Mesendoderm (in vitro differentiated cells): ENCODE results near the gene TDRD12.
"Not testable (repeated sequence)": the region's sequence is repeated elsewhere in the genome, so short reads cannot be mapped to it uniquely, and the experiment has no call there.

ENCODE experiments used
- DNase-seq: peaks from one replicate; pipeline ENCODE4 v3.0.0; 2013
- H2AK5ac ChIP-seq: 2 replicates; pipeline ENCODE4 v1.6.1; 2013; ENCODE audit warnings: low read length, inconsistent platforms
- H2BK120ac ChIP-seq: 2 replicates; pipeline ENCODE4 v1.6.1; 2013; ENCODE audit warnings: low read depth, mild to moderate bottlenecking, low read length, moderate library complexity, mixed read lengths
- H2BK15ac ChIP-seq: replicated peaks from 2 replicates; pipeline ENCODE4 v1.6.1; 2013; ENCODE audit warnings: low read depth, mild to moderate bottlenecking, moderate library complexity
- H2BK5ac ChIP-seq: 2 replicates; pipeline ENCODE4 v1.6.1; 2013; ENCODE audit warnings: low read length, inconsistent platforms
- H3K18ac ChIP-seq: 2 replicates; pipeline ENCODE4 v1.6.1; 2013; ENCODE audit warnings: mild to moderate bottlenecking, low read length, mixed read lengths
- H3K23ac ChIP-seq: one replicate; pipeline ENCODE4 v1.6.1; 2013; ENCODE audit warnings: low read length
- H3K27ac ChIP-seq: 2 replicates; pipeline ENCODE4 v1.5.1; 2013; ENCODE audit warnings: low read depth, mild to moderate bottlenecking, inconsistent platforms, low read length, moderate library complexity
- H3K27me3 ChIP-seq: 2 replicates; pipeline ENCODE4 v1.6.1; 2013; ENCODE audit warnings: low read length, control low read depth, mild to moderate bottlenecking, inconsistent platforms; ENCODE audit not compliant: insufficient read depth, poor library complexity
- H3K36me3 ChIP-seq: 2 replicates; pipeline ENCODE4 v1.6.1; 2013; ENCODE audit warnings: low read length, inconsistent platforms; ENCODE audit not compliant: control insufficient read depth, insufficient read depth
- H3K4ac ChIP-seq: one replicate; pipeline ENCODE4 v1.6.1; 2013; ENCODE audit warnings: low read depth, mild to moderate bottlenecking, low read length, moderate library complexity
- H3K4me1 ChIP-seq: 2 replicates; pipeline ENCODE4 v1.6.1; 2013; ENCODE audit warnings: low read depth, low read length, inconsistent platforms; ENCODE audit not compliant: control insufficient read depth
- H3K4me2 ChIP-seq: 2 replicates; pipeline ENCODE4 v1.6.1; 2013; ENCODE audit warnings: low read length
- H3K4me3 ChIP-seq: 2 replicates; pipeline ENCODE4 v1.5.1; 2013; ENCODE audit warnings: mild to moderate bottlenecking, low read length
- H3K56ac ChIP-seq: one replicate; pipeline ENCODE4 v1.6.1; 2013; ENCODE audit warnings: low read length
- H3K79me1 ChIP-seq: 2 replicates; pipeline ENCODE4 v1.6.1; 2013; ENCODE audit warnings: low read length, inconsistent platforms
- H3K79me2 ChIP-seq: 2 replicates; pipeline ENCODE4 v1.6.1; 2013; ENCODE audit warnings: mild to moderate bottlenecking, low read length; ENCODE audit not compliant: control insufficient read depth, insufficient read depth
- H3K9ac ChIP-seq: 2 replicates; pipeline ENCODE4 v1.6.1; 2013; ENCODE audit warnings: low read length, inconsistent platforms
- H4K5ac ChIP-seq: one replicate; pipeline ENCODE4 v1.6.1; 2013; ENCODE audit warnings: low read length
- H4K8ac ChIP-seq: one replicate; pipeline ENCODE4 v1.6.1; 2013; ENCODE audit warnings: low read depth, mild to moderate bottlenecking, control low read depth, low read length, moderate library complexity
- WGBS: extraction: QIAGEN DNeasy Blood & Tissue Kit; methylation state at CpG from one replicate; pipeline ENCODE4 v1.1.7; 2013; ENCODE audit warnings: low lambda C conversion rate, missing lambda C conversion rate; ENCODE audit not compliant: insufficient coverage; ENCODE audit errors: extremely low coverage; 5-methylcytosine and 5-hydroxymethylcytosine counted together

Gene TDRD12

DNA sequence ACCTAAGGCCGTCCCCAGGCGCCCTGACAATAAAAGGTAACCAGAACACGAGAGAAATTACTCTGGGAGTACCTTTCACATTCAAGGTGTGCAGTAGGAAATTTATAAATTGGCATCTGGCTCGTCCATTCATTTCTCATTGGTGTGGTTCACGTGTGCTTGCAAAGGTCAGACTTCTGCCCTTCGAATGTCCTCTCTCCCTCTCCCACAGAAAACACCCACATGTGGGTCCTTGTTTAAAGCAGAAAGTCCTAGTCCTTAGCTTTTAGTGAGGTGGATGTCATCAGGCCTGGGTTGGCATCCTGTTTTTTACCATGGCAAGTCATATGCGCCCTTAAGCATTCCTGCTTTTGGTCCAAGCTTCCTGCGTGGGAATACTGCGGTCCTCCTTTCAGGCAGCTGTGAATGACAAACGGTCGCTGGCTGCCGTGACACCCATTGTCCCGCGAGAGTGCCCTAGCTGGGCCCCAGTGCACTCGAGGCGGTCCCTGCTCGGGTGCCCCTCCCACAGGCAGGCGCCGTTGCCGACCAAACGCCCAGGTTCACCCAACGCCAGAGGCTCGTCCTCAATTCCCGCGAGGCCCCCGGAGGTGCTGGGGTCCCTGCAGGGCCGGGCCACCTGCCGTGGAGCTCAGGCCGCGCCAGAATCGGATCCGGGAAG lies 28.1 kb upstream of the TDRD12 start, which contains the start of gene NUDT19:
NUDT19 (plus strand) TSS at position 531 of the 661 bp plus-strand sequence. CDS start 140 bp downstream, outside the sequence.
- H4K8ac ChIP-seq, result no peak within 1 kb of the TSS
- H2AK5ac ChIP-seq, result no peak within 1 kb of the TSS
- H3K79me1 ChIP-seq, result no peaks in the 10 kb centered on the region
- H3K23ac ChIP-seq, result peak within 1 kb of the TSS; percentile 24
- no peak within 1 kb of the TSS for H3K27ac ChIP-seq
- H3K9ac ChIP-seq, result peak within 1 kb of the TSS; percentile 83
- no peaks in the 10 kb centered on the region for H3K79me2 ChIP-seq
- H3K56ac ChIP-seq, result peak within 1 kb of the TSS; percentile 84
- peak within 1 kb of the TSS; percentile 75 for H3K4me2 ChIP-seq
- peak within 1 kb of the TSS; percentile 47 for H3K18ac ChIP-seq
- H4K5ac ChIP-seq, result no peak within 1 kb of the TSS
- no peaks in the 10 kb centered on the region for H3K27me3 ChIP-seq
- H2BK15ac ChIP-seq, result no peak within 1 kb of the TSS
- peak within 1 kb of the TSS; percentile 33 for H3K4me3 ChIP-seq
- no peaks in the 10 kb centered on the region for H3K36me3 ChIP-seq
- DNase-seq, result no peak
- peak within 1 kb of the TSS; percentile 44 for H3K4ac ChIP-seq
- no peak within 1 kb of the TSS for H2BK5ac ChIP-seq
- no peak within 1 kb of the TSS for H2BK120ac ChIP-seq
- no CpG with 5 or more reads among the region's 32 CpGs for WGBS
- peaks cover 2% of the 10 kb centered on the region for H3K4me1 ChIP-seq

DNA sequence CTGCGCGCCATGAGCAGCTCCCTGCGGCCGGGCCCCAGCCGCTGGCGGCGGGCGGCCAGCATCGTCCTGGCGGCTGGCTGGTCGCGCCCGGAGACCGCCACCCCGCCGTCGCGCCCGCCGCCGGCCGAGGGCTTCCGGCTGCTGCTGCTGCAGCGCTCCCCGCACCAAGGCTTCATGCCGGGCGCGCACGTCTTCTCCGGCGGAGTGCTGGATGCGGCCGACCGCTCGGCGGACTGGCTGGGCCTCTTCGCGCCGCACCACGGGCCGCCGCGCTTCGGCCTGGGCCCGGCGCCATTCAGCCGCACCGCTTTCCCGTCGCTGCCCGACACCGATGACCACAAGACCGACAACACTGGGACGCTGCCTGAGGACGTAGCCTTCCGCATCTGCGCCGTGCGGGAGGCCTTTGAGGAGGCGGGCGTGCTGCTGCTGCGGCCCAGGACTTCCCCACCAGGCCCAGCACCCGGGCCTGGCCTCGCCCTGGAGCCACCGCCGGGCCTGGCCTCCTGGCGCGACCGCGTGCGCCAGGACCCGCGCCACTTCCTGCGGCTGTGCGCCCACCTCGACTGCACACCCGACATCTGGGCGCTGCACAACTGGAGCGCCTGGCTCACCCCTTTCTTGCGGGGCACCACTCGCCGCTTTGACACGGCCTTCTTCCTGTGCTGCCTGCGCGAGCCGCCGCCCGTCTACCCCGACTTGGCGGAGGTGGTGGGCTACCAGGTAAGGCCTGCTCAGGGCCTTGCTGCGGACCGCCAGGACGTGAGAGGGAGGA lies 27.4 kb upstream of the TDRD12 start:
- no peak overlapping the region for H4K8ac ChIP-seq
- H3K23ac ChIP-seq, result peak overlapping the region; percentile 24
- no peaks in the 10 kb centered on the region for H3K27me3 ChIP-seq
- no peak overlapping the region for H3K27ac ChIP-seq
- peaks cover 2% of the 10 kb centered on the region for H3K4me1 ChIP-seq
- H3K18ac ChIP-seq, result peak overlapping the region; percentile 47
- H3K36me3 ChIP-seq, result no peaks in the 10 kb centered on the region
- no peak overlapping the region for H2AK5ac ChIP-seq
- H3K79me2 ChIP-seq, result no peaks in the 10 kb centered on the region
- no peak overlapping the region for H2BK5ac ChIP-seq
- no CpG with 5 or more reads among the region's 93 CpGs for WGBS
- no peak overlapping the region for H2BK15ac ChIP-seq
- H2BK120ac ChIP-seq, result no peak overlapping the region
- peak overlapping the region; percentile 33 for H3K4me3 ChIP-seq
- H3K9ac ChIP-seq, result peak overlapping the region; percentile 83
- peak; percentile 70 for DNase-seq
- peak overlapping the region; percentile 84 for H3K56ac ChIP-seq
- no peak overlapping the region for H4K5ac ChIP-seq
- no peaks in the 10 kb centered on the region for H3K79me1 ChIP-seq
- peak overlapping the region; percentile 75 for H3K4me2 ChIP-seq
- H3K4ac ChIP-seq, result peak overlapping the region; percentile 44

DNA sequence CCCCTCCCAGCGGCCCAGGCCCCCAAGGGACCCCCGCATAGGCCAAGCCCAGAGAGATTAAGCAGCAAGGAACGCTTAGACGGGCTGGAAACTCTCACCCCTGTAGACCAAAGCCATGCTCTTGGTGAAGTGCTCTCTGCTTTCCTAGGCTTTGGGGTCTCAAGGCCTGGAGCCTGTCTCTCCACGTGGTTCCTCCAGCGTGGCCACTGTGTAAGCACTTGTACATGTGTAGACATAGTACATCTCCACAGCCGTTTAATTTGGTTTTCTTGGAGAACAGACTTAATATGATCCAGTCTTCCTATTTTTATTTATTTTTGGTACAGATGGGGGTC lies 26.9 kb upstream of the TDRD12 start:
- Histone ChIP-seq H3K79me1 (no peaks in the 10 kb centered on the region), H2BK15ac (no peak overlapping the region), H3K56ac (peak overlapping the region; percentile 84), H3K79me2 (no peaks in the 10 kb centered on the region), H2BK5ac (no peak overlapping the region), H3K4me3 (no peak overlapping the region), H3K4me1 (peaks cover 2% of the 10 kb centered on the region), H4K5ac (no peak overlapping the region), H3K4ac (no peak overlapping the region), H3K18ac (peak overlapping the region; percentile 47), H3K23ac (no peak overlapping the region), H2BK120ac (no peak overlapping the region), H3K4me2 (peak overlapping the region; percentile 75), H3K9ac (peak overlapping the region; percentile 83), H3K36me3 (no peaks in the 10 kb centered on the region), H3K27me3 (no peaks in the 10 kb centered on the region), H2AK5ac (no peak overlapping the region), H3K27ac (no peak overlapping the region), H4K8ac (no peak overlapping the region)
- no peak for DNase-seq
- WGBS, result no CpG with 5 or more reads among the region's 7 CpGs

DNA sequence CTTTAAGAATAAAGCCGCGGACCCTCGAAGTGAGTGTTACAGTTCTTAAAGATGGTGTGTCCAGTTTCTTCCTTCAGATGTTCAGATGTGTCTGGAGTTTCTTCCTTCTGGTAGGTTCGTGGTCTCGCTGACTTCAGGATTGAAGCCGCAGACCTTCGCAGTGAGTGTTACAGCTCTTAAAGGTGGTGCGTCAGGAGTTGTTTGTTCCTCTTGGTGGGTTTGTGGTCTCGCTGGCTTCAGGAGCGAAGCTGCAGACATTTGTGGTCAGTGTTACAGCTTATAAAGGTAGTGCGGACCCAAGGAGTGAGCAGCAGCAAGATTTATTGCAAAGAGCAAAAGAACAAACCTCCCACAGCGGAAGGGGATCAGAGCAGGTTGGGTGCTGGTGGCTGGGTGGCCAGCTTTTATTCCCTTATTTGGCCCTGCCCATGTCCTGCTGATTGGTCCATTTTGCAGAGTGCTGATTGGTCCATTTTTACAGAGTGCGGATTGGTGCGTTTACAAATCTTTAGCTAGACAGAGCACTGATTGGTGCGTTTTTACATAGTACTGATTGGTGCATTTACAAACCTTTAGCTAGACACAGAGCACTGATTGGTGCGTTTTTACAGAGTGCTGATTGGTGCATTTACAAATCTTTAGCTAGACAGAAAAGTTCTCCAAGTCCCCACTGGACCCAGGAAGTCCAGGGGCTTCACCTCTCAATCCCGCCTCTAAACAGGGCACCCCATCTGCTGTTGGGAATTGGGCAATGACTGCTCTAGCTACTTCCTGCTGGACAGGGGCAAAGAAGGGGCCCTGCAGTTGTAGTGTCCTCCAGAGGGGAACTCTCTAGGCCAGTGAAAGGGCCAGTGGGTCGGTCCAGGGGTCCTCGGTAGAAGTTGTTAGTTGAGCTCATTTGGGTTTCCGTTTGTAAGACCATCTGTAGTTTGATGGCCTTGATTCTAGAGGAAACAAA lies 26.1 kb upstream of the TDRD12 start:
- H3K79me1 ChIP-seq, H2BK120ac ChIP-seq, H2BK5ac ChIP-seq, H3K9ac ChIP-seq, H3K4me3 ChIP-seq, H3K18ac ChIP-seq, H3K4ac ChIP-seq, H3K79me2 ChIP-seq, H3K4me1 ChIP-seq, H3K56ac ChIP-seq, H2BK15ac ChIP-seq, H3K27me3 ChIP-seq, H3K4me2 ChIP-seq, H2AK5ac ChIP-seq, H3K36me3 ChIP-seq, H4K8ac ChIP-seq, H4K5ac ChIP-seq, H3K27ac ChIP-seq, H3K23ac ChIP-seq: not testable (repeated sequence)
- WGBS, result no CpG with 5 or more reads among the region's 20 CpGs
- peak; percentile 24 for DNase-seq

DNA sequence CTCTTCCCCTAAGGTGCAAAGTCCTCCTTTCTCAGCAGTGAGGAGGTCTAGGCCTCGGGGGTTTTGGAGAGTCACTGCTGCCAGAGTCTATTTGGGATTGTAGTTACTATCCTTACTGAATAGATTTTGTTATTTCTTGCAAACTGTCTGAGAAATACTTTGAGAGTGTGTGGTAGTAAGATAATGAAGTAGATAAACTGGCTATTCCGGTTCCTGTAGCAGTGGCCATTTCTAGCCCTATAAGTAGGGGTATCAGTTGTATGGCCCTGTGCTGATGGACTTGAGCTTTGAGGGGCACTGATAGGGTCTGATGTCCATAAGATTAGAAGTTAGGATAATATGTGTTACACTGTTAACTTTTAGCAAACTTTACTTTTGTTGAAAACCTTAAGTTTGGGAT lies 25.3 kb upstream of the TDRD12 start:
- H3K4me1 ChIP-seq, H3K79me2 ChIP-seq, H4K5ac ChIP-seq, H3K18ac ChIP-seq, DNase-seq, H3K56ac ChIP-seq, H2AK5ac ChIP-seq, H3K27ac ChIP-seq, H3K4me2 ChIP-seq, H3K36me3 ChIP-seq, H3K9ac ChIP-seq, H2BK15ac ChIP-seq, H3K27me3 ChIP-seq, H2BK5ac ChIP-seq, H3K4me3 ChIP-seq, H2BK120ac ChIP-seq, H3K79me1 ChIP-seq, H3K23ac ChIP-seq, H4K8ac ChIP-seq, H3K4ac ChIP-seq: not testable (repeated sequence)
- WGBS, result no CpG with 5 or more reads among the region's 2 CpGs
